ENCODE results near the gene HSPG2.

The HSPG2 gene

GRCh38 chr1:21878009-21878773 is 58.9 kb downstream of the HSPG2 start:
- DNase-seq = no peak

- no peak for DNase-seq
Observed at GRCh38 chr1:21876267-21876666, 60.8 kb downstream of the HSPG2 start.

- DNase-seq = no peak
Observed at GRCh38 chr1:21875621-21876063, 61.5 kb downstream of the HSPG2 start.

GRCh38 chr1:21874778-21875547 is 62.1 kb downstream of the HSPG2 start:
- DNase-seq = no peak

DNA sequence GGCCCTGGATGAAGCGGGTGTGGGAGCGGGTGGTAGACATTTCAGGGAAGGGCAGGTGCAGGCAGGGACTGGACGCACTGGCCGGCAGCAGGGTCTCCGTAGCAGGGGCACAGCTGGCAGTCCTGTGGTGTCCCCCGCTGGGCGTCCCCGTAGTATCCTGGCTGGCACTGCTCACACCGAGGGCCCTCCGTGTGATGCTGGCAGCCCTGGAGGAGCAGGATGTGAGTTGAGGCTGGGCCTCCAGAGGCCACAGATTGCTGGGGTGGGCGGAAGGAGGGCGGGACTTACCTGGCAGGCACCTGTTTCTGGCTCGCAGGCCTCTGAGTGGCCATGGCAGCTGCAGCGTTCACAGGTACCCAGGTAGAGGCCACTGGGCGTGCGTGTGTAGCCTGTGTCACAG is 62.8 kb downstream of the HSPG2 start:
- DNase-seq = no peak

DNA sequence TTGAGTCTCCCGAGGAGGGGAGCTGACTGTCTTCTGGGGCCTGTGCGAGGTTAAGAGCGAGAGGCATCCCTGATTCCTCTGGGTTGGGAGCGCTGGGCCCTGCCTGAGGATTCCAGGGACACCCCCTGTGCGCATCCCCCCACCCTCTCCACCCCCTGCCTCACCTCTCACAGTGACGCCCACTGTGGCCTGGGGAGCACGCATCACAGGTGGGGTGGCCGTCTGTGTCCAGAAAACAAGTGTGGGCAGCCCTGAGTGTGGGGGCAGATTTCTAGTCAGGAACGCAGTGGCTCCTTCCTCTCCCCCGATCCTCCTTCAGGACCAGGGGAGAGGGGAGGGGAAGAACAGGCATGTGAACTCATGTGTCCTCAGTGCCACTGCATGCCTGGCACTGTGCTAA is 63.3 kb downstream of the HSPG2 start:
- no peak for DNase-seq

DNA sequence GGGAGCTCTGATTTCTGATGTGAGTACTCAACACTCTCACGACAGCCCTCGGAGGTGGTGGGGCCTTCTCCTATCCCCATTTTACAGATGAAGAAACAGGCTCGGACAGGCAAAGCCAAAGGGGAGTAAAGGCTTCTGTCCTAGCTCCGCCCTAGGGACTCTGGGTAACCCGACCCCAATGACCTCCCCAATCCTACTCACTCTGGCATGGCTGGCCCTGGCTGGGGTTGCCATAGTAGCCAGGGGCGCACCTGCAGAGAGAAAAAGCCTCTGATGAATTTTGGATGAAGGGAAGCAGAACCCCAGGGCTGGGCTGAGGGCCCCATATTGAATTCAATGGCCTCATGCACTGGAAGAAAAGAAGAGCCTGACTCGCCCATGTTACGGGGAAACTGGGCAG is 63.9 kb downstream of the HSPG2 start:
- no peak for DNase-seq

GRCh38 chr1:21872445-21873079 is 64.5 kb downstream of the HSPG2 start:
- DNase-seq = no peak

DNA sequence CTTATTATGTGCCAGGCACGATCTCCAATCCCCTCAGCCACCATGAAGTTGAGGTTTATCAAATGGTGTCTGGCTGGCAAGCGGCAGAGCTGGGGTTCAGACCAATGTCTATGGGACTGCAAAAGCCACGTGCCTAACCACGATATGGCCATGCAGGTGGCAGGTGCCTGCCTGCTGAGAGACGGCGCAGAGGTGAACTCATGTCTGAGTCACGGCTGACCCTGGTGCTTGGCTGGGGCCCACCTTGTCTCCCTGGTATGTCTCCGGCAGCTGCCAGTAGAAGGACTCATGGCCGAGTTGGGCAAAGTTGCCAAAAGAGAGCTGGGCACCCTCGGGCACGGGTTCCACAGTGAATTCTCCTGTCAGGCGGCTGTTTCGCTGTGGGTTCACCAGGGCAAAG is 65.2 kb downstream of the HSPG2 start:
- DNase-seq = no peak

- no peak for DNase-seq
Observed at GRCh38 chr1:21870611-21871010, 66.5 kb downstream of the HSPG2 start.

DNA sequence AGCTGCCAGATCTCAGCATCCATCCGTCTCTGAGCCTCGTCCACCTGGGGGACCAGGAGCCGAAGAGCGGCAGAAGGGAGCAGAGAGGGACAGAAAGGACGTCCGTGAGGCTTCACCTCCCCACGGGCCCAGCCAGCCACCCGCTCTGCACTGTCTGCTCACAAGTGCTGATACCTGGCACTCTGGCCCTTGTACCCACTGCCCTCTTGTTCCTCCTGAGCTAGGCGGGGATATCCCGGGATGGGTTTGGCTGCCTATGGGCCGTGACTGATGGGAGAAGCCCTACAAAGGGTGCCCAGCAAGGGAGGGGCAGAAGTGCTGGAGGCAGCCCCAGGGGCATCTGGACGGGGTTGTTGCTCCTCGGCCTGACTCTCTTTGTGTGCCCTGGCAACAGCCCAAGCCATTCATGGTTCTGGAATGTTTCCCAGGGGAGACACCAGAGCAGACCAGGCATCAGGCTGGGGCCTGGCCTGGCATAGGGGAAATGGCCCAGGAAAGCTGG is 67.4 kb downstream of the HSPG2 start:
- no peak for DNase-seq

- no peak for DNase-seq
Observed at GRCh38 chr1:21868941-21869454, 68.1 kb downstream of the HSPG2 start.

GRCh38 chr1:21868482-21868881 is 68.6 kb downstream of the HSPG2 start:
- DNase-seq = no peak

- no peak for DNase-seq
Observed at GRCh38 chr1:21867451-21867996, 69.6 kb downstream of the HSPG2 start.

- DNase-seq = no peak
Observed at GRCh38 chr1:21866707-21867043, 70.4 kb downstream of the HSPG2 start.

DNA sequence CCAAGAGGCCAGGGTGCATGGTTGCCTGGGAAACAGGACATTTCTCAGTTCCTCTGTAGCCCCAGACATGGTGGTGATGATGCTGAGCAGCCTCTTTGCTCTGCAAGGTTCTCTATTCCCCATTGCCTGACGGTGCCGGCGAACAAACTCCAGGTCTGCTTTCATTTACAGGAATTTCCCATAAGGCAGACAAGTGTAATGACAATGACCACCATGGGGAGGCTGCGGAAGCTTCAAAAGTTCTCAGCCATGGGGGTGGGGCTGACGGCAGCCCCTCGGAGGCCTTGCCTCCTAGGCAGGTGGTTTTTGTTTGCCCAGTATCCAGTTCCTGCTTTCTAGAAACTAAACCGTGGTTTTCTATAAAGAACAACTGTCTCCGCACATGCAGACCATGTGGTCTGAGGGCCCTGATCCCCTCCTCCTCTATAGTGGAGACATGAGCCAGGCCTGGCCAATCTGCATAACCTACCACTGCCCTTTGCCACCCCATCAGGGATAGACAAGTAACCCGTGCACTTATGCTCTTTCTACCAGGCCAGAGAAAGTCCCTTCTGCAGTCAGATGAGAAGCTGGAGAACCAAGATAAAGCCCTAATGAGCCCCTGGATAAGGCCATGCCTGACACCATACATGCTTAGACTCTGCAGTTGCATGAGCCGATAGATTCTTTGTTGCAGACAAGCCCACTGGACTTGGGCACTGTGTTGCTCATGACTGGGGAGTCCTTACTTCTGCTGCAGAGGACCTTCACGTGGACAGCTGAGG is 71.0 kb downstream of the HSPG2 start:
- DNase-seq = no peak

- no peak for DNase-seq
Observed at GRCh38 chr1:21865609-21865942, 71.5 kb downstream of the HSPG2 start.

- no peak for DNase-seq
Observed at GRCh38 chr1:21864730-21865129, 72.4 kb downstream of the HSPG2 start.

- no peak for DNase-seq
Observed at GRCh38 chr1:21863981-21864380, 73.1 kb downstream of the HSPG2 start.

DNA sequence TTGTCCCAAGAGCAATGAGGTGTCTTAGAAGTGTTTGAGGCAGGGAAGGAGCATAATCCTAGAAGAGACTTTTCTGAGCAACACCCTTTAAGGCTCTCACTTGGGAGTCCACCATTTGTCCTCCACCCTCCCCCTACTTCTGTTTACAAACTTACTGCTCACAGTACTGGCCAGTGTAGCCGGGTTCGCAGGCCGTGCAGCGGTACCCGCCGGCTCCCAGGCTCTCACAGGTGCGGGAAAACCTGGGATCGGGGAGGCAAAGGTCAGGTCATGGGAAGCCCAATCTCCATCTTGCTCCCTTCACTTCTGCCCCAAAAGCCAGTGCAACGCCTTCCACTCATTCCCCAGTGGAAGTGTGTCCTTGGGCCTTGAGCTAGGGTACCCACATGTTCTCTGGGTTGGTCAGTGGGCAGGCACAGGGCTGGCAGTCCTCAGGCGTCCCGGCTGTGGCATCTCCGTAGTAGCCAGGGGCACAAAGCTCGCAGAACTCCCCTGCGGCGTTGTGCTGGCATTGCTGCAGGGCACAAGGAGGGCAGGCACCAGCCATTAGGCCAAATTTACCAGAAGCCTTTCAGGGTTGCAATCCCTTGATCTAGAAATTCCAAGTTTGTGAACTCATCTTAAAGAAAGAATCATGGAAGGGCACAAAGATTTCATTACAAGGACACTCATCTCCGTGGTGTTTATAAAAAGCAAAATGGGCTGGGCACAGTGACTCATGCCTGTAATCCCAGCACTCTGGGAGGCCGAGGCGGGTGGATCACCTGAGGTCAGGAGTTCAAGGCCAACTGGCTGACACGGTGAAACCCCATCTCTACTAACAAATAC is 75.3 kb downstream of the HSPG2 start:
- no peak for DNase-seq

DNA sequence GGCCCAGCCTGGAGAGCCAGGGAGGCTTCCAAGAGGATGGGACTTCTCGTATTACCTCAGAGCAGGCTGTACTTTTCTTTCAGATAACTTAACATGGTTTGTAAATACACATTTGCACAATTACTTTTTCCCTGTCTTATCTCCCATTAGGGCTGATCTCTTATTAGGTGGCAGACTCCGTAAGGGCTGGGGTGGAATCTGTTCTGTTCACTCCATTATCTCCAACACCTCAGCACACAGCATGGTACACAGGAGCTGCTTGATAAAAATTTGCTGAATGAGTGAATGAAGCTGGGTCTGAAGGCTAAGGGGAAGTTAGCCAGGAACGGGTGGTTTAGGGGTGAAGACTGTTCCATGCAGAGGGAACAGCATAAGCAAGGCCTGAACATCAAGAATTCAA is 76.1 kb downstream of the HSPG2 start:
- no peak for DNase-seq
